ENCODE results near the gene FRMPD4. TPM values are rescaled to one million over a fixed set of nuclear protein-coding genes. Genes with fewer than 3 reads are reported as not detected.

The FRMPD4 gene
- total RNA-seq, 4 donors from 2014 or later, result 0.17 to 0.83 (median 0.46) TPM

GRCh38 chrX:12223650-12224049, 85.4 kb downstream of the FRMPD4 start:
- Histone ChIP-seq H3K4me1 (no peaks in the 10 kb centered on the region), H3K36me3 (no peaks in the 10 kb centered on the region), H3K27me3 (no peaks in the 10 kb centered on the region), H3K27ac (replicated peaks in 1 of 4) (no peak overlapping the region), H3K4me3 (no peak overlapping the region), H3K9me3 (peaks cover 0 to 3% (median 0%) of the 10 kb centered on the region in 4 donors)
- WGBS, result 86% methylated on average over 4 of the region's 4 CpGs
- intact Hi-C loops (cut with DNase I), result no loop called here
- no peak for TF ChIP-seq POLR2A (IDR thresholded peaks at IDR 0.05; ENCODE audit: low read depth)
- TF ChIP-seq EP300 (IDR thresholded peaks at IDR 0.05), result no peak
- TF ChIP-seq, protein P1, sequence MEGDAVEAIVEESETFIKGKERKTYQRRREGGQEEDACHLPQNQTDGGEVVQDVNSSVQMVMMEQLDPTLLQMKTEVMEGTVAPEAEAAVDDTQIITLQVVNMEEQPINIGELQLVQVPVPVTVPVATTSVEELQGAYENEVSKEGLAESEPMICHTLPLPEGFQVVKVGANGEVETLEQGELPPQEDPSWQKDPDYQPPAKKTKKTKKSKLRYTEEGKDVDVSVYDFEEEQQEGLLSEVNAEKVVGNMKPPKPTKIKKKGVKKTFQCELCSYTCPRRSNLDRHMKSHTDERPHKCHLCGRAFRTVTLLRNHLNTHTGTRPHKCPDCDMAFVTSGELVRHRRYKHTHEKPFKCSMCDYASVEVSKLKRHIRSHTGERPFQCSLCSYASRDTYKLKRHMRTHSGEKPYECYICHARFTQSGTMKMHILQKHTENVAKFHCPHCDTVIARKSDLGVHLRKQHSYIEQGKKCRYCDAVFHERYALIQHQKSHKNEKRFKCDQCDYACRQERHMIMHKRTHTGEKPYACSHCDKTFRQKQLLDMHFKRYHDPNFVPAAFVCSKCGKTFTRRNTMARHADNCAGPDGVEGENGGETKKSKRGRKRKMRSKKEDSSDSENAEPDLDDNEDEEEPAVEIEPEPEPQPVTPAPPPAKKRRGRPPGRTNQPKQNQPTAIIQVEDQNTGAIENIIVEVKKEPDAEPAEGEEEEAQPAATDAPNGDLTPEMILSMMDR (IDR thresholded peaks at IDR 0.05), result no peak
- TF ChIP-seq POLR2AphosphoS5 (IDR thresholded peaks at IDR 0.05), result no peak
- no peak for DNase-seq (ENCODE audit: extremely low spot score)

DNA sequence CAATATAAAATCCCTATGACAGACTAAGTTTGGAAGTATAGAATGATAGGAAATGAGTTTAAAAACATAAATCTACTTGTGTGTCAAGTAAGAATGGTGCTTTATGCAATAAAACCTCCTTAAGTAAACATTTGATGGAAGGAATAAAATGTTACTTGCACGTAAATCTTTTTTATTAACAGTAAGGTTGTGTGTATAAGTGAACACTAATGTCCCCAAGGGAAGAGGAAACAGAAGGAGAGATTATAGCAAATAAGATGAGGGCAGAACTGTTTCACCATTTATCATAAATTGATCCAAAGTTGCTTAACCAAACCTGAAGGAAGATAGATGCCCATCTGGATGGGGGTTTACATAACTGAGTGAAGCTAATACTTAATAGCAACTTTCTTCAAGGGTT, 86.8 kb downstream of the FRMPD4 start:
- no peaks in the 10 kb centered on the region for H3K4me1 ChIP-seq
- H3K27me3 ChIP-seq, result no peaks in the 10 kb centered on the region
- DNase-seq (ENCODE audit: extremely low spot score), result no peak
- TF ChIP-seq EP300 (IDR thresholded peaks at IDR 0.05) (no peak), POLR2AphosphoS5 (IDR thresholded peaks at IDR 0.05) (no peak), POLR2A (IDR thresholded peaks at IDR 0.05; ENCODE audit: low read depth) (no peak)
- TF ChIP-seq, protein P1 (IDR thresholded peaks at IDR 0.05), result no peak
- no peak overlapping the region for H3K27ac ChIP-seq (replicated peaks in 1 of 4)
- no peak overlapping the region for H3K4me3 ChIP-seq
- intact Hi-C loops (cut with DNase I), result no loop called here
- peaks cover 0 to 3% (median 0%) of the 10 kb centered on the region in 4 donors for H3K9me3 ChIP-seq
- no peaks in the 10 kb centered on the region for H3K36me3 ChIP-seq
- WGBS, result 67% methylated on average over 1 of the region's 1 CpG

DNA sequence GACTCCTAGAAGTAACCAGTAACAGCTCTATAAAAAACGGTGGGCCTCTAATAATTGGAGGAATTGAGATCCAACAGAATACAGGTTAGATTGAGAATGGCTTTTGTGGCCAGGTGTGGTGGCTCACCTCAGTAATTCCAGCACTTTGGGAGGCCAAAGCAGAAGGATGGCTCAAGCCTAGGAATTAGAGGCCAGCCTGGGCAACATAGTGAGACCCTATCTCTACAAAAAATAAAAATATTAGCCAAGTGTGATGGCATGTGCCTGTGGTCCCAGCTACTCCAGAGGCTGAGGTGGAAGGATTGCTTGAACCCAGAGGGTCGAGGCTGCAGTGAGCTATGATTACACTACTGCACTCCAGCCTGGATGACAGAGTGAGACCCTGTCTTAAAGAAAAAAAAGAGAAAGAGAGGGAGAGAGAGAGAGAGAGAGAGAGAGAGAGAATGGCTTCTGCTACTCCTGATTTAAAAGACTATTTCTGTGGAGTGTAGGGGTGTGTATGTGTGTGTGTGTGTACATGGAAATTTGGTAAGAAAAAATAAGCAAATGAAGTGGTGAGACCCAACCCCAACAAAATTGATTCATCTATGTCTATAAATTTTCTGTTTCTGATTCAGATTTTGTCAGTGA, 89.3 kb downstream of the FRMPD4 start:
- TF ChIP-seq POLR2A (IDR thresholded peaks at IDR 0.05; ENCODE audit: low read depth) (no peak), EP300 (IDR thresholded peaks at IDR 0.05) (no peak), POLR2AphosphoS5 (IDR thresholded peaks at IDR 0.05) (no peak)
- TF ChIP-seq, protein P1 (IDR thresholded peaks at IDR 0.05), result no peak
- Histone ChIP-seq H3K27me3 (no peaks in the 10 kb centered on the region), H3K4me3 (no peak overlapping the region), H3K9me3 (peaks cover 0 to 3% (median 0%) of the 10 kb centered on the region in 4 donors), H3K4me1 (no peaks in the 10 kb centered on the region), H3K27ac (replicated peaks in 1 of 4) (no peak overlapping the region), H3K36me3 (no peaks in the 10 kb centered on the region)
- no peak for DNase-seq (ENCODE audit: extremely low spot score)
- intact Hi-C loops (cut with DNase I), result no loop called here
- WGBS, result 51% methylated on average over 2 of the region's 2 CpGs

GRCh38 chrX:12228862-12229261, 90.6 kb downstream of the FRMPD4 start:
- no peaks in the 10 kb centered on the region for H3K9me3 ChIP-seq
- whole genome bisulfite sequencing, result 64% methylated on average over 4 of the region's 4 CpGs
- no peaks in the 10 kb centered on the region for H3K36me3 ChIP-seq
- H3K4me1 ChIP-seq, result no peaks in the 10 kb centered on the region
- H3K4me3 ChIP-seq, result no peak overlapping the region
- no peaks in the 10 kb centered on the region for H3K27me3 ChIP-seq
- no peak for DNase-seq (ENCODE audit: extremely low spot score)
- TF ChIP-seq, protein P1 (IDR thresholded peaks at IDR 0.05), result no peak
- no peak for TF ChIP-seq POLR2AphosphoS5 (IDR thresholded peaks at IDR 0.05)
- no peak for TF ChIP-seq POLR2A (IDR thresholded peaks at IDR 0.05; ENCODE audit: low read depth)
- no peak overlapping the region for H3K27ac ChIP-seq (replicated peaks in 1 of 4)
- intact Hi-C loops (cut with DNase I), result no loop called here

DNA sequence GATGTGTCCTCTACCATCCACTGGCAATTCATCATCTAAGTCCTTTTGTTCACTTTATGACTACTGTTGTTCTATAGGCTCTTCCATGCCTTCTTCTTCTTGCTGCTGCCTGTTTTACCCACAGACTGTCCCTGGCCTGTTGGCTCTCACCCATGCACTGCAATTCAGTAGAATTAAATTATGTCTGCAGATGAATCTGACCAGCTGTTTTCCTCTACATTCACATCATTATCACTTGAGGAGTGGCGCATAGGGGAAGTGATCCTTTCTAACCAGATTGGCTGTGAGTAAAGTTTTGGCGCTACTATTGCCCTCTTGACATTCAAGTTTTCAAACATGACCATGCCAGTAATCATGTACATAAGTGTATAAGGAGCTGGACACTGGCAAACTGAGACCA, 91.7 kb downstream of the FRMPD4 start:
- 95% methylated on average over 2 of the region's 2 CpGs for WGBS
- Histone ChIP-seq H3K9me3 (no peaks in the 10 kb centered on the region), H3K27ac (replicated peaks in 1 of 4) (no peak overlapping the region), H3K4me3 (no peak overlapping the region), H3K36me3 (no peaks in the 10 kb centered on the region), H3K4me1 (no peaks in the 10 kb centered on the region), H3K27me3 (no peaks in the 10 kb centered on the region)
- TF ChIP-seq POLR2A (IDR thresholded peaks at IDR 0.05; ENCODE audit: low read depth) (no peak), POLR2AphosphoS5 (IDR thresholded peaks at IDR 0.05) (no peak), EP300 (IDR thresholded peaks at IDR 0.05) (no peak)
- TF ChIP-seq, protein P1 (IDR thresholded peaks at IDR 0.05), result no peak
- intact Hi-C loops (cut with DNase I), result no loop called here
- no peak for DNase-seq (ENCODE audit: extremely low spot score)
